IPS-18c (cell line): ENCODE data around the gene AKR1C4.
"Not testable (repeated sequence)": the region's sequence is repeated elsewhere in the genome, so short reads cannot be mapped to it uniquely, and the experiment has no call there.

Source experiments
- H3K4me3 ChIP-seq: 2 replicates; pipeline ENCODE4 v1.7.0; 2013; ENCODE audit warnings: low read depth, mild to moderate bottlenecking, low read length, moderate library complexity; ENCODE audit not compliant: insufficient read depth
- H3K9me3 ChIP-seq: one replicate; pipeline ENCODE4 v1.6.1; 2013; ENCODE audit warnings: mild to moderate bottlenecking, low read length, moderate library complexity; ENCODE audit not compliant: control insufficient read depth, insufficient read depth

The AKR1C4 gene

DNA sequence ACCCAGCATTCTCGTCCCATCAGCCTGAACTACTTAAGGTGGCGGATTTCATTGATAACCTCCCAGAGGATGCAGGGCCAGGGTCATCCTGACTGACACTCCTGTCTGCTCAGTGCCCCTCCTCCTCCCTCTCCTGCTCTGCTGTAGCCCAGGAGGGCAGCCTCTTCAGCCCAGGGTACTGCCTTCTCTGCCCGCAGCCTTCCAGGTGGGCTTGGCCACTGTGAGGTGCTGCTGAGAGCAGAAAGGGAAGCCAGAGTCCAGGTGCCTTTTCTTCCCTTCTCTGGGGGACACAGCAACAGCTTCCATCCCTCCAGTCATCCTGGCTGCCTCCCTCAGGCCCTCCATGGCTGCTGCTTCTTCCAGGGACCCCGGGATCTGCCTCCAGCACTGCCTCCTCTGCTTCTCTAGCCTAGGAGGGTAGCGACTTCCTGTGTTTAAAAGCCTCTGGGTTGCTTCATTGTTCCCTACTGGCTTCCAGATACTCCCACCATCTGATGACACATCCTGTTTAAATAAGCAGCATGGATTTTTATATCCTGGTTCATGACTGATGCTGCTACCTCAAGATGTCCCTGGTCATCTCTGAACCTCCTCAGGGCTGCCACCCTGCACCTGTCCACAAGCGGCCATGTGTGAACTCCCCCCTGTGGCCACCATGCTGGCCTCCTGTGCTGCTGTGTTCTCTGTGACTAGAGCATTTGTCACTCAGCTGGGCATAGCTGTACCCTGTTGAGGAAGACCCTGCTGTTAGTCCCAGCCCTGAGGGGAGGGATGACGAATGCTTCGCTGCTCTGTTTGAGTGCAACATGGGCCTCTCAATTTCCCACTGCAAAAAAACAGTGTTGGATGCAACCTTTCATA is 55.8 kb downstream of the AKR1C4 start:
- H3K9me3 ChIP-seq, result no peaks in the 10 kb centered on the region
- no peak overlapping the region for H3K4me3 ChIP-seq

DNA sequence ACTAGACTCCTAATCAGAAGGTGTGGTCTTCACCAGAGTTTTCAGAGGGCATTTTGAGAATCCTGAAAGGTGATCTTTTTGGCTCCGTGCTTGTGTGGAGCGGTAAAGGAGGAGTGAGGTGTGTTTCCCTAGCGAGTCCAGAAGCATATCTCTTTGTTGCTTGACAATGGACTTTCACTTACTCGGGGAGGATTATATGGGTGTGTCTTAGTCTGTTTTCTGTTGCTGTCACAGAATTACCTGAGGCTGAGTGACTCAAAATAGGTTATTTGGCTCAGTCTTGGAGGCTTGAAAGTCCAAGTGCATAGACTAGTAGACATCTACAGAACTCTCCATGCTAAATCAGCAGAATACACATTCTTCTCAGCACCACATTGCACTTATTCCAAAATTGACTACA is 57.9 kb downstream of the AKR1C4 start:
- H3K4me3 ChIP-seq, result no peak overlapping the region

DNA sequence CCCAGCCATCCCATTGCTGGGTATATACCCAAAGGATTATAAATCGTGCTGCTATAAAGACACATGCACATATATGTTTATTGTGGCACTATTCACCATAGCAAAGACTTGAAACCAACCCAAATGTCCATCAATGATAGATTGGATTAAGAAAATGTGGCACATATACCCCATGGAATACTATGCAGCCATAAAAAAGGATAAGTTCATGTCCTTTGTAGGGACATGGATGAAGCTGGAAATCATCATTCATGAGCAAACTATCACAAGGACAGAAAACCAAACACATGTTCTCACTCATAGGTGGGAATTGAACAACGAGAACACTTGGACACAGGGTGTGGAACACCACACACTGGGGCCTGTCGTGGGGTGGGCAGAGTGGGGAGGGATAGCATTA is 61.1 kb downstream of the AKR1C4 start:
- H3K4me3 ChIP-seq, H3K9me3 ChIP-seq: not testable (repeated sequence)

More for the DNA sequence above, 57.9 kb downstream of the AKR1C4 start:
- H3K9me3 ChIP-seq, result no peaks in the 10 kb centered on the region

DNA sequence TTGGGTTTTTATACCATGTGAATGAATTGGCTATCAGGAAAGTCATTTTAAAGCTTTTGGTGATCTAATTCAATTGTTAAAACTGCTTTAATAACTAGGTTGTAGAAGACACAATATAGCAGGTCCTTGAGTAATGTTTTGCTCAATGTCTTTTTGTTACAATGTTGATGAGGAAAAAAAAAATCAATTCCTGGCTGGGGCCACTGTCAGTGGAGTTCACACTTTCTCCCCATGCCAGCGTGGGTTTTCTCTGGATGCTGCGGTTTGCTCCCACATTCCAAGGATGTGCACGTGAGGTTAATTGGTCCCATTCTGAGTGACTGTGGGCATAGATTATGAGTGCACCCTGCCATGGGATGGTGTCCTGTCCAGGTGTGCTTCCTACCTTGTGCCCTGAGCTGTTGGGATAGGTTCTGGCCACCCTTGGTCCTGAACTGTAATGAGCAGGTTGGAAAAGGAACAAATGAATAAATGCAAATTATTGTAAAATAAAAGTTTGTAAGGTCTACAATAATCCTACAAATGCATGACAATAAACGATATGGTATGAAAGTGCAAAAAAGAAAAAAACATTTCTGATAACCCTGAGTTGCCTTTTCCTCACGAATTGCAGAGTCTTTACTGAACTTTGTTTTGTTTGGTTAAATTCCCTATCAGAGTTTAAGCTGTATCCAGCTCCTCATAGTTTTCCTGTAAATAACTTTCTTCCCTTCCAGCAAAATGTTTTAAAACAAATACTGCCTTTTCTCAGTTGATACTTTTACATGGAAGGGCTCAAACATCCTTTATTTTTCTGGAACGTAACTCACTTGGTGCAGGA is 62.7 kb downstream of the AKR1C4 start:
- Histone ChIP-seq H3K4me3 (no peak overlapping the region), H3K9me3 (no peaks in the 10 kb centered on the region)

DNA sequence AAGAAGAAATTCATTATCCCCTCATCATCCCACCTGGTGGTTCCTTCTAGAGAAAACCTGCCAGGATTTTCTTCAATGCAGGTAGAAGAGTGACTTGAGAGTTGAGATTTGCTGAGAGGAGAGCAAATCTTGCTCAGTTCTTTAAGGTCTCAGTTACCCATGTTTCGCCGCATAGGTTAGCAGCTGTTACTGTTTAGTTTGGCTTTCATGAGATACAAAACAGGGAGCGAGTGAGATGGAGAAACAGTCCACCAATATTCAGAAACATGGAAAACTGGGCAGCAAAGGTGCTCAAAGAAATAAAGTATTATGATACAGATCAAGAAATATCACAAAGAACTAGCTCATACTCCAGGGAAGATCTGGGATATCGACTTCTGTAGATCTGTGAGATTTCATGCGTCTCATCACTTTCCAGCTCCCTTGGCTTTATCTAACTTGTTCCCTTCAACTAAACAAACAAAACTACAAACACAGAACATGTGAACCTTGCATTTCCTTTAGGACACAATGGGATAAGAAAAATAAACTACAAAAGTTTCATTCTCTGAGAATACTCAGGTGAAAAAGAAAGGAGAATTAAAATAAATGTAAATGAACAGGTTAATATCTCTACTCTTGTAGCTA is 63.4 kb downstream of the AKR1C4 start:
- Histone ChIP-seq H3K4me3 (no peak overlapping the region), H3K9me3 (no peaks in the 10 kb centered on the region)

DNA sequence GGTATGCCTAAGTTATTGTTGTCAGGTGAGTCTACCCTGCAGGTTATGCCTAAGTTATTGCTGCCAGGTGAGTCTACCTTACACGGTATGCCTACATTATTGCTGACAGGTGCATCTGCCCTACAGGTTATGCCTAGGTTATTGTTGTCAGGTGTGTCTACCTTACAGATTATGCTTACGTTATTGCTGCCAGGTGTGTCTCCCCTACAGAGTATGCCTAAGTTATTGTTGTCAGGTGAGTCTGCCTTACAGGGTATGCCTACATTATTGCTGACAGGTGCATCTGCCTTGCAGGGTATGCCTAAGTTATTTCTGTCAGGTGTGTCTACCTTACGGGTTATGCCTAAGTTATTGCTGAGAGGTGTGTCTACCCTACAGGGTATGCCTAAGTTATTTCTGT is 64.2 kb downstream of the AKR1C4 start:
- Histone ChIP-seq H3K4me3 (no peak overlapping the region), H3K9me3 (no peaks in the 10 kb centered on the region)

DNA sequence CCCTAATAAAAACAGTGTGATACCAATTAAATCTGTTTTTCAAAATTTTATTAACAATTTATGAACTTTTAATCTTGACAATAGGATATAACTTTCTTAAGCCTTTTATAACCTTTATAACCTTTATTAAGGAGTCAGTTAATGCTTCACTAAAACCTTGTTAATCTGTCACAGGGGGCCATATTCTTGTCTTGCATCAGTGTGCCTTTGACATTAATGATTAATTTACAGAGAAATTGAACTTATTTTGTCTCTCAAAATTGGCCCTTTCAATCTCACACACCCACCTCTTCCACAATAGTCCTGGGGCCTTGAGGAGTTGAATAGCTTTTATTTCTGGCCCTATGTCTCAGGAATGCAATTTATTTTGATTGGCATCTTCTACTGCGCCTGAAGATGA is 68.5 kb downstream of the AKR1C4 start:
- no peak overlapping the region for H3K4me3 ChIP-seq
- H3K9me3 ChIP-seq, result no peaks in the 10 kb centered on the region

DNA sequence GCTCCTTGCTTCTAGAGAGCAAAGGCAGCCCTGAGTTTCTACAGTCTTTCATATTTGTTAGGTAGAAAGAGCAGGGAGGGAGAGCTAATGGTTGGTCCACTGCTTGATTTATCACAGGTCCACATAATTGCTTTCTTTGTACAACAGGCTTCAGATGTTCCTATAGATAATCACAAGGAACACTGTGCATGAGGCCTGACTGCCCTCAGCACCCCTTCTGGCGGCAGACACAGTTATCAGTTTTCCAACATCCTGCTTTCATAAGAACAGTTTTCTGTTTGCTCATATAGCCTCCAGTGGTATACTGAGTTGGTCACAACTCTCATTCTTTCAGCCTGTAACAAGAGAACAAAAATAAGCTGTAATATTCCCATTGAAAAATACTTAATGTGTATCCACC is 69.7 kb downstream of the AKR1C4 start:
- Histone ChIP-seq H3K9me3 (no peaks in the 10 kb centered on the region), H3K4me3 (no peak overlapping the region)

DNA sequence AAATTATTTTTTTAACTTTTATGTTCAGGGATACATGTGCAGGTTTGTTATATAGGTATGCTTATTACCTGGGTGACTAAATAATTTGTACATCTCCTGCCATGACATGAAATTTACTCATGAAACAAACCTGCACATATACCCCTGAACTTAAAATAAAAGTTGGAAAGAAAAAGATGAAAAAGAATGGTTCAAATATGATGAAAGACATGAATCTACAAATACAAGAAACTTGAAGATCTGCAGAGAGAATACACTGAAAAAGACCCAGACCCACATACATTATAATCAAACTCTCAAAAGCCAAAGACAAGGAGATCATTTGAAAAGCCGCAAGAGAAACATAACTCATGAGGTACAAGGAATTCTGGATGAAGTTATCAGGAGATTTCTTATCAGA is 70.2 kb downstream of the AKR1C4 start:
- Histone ChIP-seq H3K9me3 (no peaks in the 10 kb centered on the region), H3K4me3 (no peak overlapping the region)

DNA sequence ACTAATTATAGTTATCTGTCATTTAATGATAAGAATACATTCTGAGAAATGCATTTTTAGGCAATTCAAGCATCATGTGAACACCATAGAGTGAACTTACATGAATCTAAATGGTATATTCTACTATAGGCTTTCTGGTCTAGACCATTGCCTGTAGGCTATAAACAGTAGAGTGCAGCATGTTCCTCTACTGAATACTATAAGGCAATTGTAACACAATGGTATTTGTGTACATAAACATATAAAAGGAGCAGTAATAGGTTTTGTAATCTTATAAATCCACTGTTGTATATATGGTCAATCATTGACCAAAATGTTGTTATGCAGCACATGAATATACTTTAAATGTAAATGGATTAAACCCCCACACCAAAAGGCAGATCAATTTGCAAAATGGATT is 71.6 kb downstream of the AKR1C4 start:
- H3K9me3 ChIP-seq, result no peaks in the 10 kb centered on the region
- no peak overlapping the region for H3K4me3 ChIP-seq
